Parathyroid adenoma (tissue), 2 donors: ENCODE results near the gene YBX2.
A peak's percentile ranks its signal among the peaks of the same experiment; 100 is the strongest.
"Not testable (repeated sequence)": the region's sequence is repeated elsewhere in the genome, so short reads cannot be mapped to it uniquely, and the experiment has no call there.

Experiments used
- H2AFZ ChIP-seq: fragments of 300-600 bp; sonication (generic); one replicate; pipeline ENCODE4 v1.7.0; 2017; ENCODE audit warnings: antibody characterized with exemption, mild to moderate bottlenecking
- H3K27ac ChIP-seq: fragments of 300-600 bp; sonication (generic); one replicate; pipeline ENCODE4 v1.7.0; 2017
- H3K27me3 ChIP-seq: fragments of 300-600 bp; sonication (generic); one replicate; pipeline ENCODE4 v1.7.0; 2017; ENCODE audit warnings: low read length; ENCODE audit not compliant: control insufficient read depth, insufficient read depth
- H3K36me3 ChIP-seq: fragments of 300-600 bp; sonication (generic); one replicate; pipeline ENCODE4 v1.7.0; 2017; ENCODE audit warnings: low read length; ENCODE audit not compliant: control insufficient read depth, insufficient read depth
- H3K4me1 ChIP-seq: fragments of 300-600 bp; sonication (generic); one replicate; pipeline ENCODE4 v1.7.0; 2017; ENCODE audit warnings: control low read depth
- H3K4me2 ChIP-seq: fragments of 300-600 bp; sonication (generic); one replicate; pipeline ENCODE4 v1.7.0; 2017; ENCODE audit warnings: low read length
- H3K4me3 ChIP-seq: fragments of 300-600 bp; sonication (generic); one replicate; pipeline ENCODE4 v1.7.0; 2017; ENCODE audit warnings: low read depth, low read length
- H3K79me2 ChIP-seq: fragments of 300-600 bp; sonication (generic); one replicate; pipeline ENCODE4 v1.7.0; 2017; ENCODE audit warnings: control low read depth
- H3K9ac ChIP-seq: fragments of 300-600 bp; sonication (generic); one replicate; pipeline ENCODE4 v1.7.0; 2017; ENCODE audit warnings: mild to moderate bottlenecking
- H3K9me3 ChIP-seq: fragments of 300-600 bp; sonication (generic); one replicate; pipeline ENCODE4 v1.7.0; 2017; ENCODE audit warnings: low read length; ENCODE audit not compliant: control insufficient read depth
- TF ChIP-seq, protein P1 (sequence below): fragments of 300-600 bp; sonication (generic); IDR thresholded peaks from one replicate; pipeline ENCODE4 v1.7.0; 2017; ENCODE audit warnings: antibody characterized with exemption, mild to moderate bottlenecking
- donor health status: primary hyperparathyroidism.

YBX2 gene

DNA sequence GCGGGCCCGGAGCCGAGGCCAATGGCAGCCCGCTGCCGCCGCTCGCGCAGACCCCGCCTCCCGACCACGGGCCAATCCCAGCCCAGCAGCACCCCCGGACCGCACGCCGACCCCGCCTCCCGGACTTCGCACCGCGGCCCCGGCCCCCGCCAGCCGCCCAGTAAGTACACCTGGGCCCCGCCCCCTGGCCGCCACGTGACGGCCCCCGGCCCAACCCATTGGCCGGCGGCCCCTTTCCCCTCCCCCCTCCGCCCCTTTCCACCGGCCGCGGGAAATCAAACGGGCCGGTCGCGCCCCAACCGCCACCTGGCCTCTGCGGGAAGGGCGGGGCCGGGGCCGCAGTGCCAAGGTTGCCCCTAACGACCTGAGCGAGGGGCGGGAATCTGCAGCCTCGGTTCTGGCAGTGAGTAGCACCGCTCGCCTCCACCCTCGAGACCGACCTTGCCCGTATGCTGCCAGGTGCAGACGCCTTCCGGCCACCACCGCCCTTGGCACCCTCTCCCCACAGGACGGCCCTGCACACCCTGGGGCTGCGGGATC, at the start of gene YBX2:
YBX2 (minus strand) TSS at position 26 of the 540 bp plus-strand sequence. CDS start 139 bp downstream, outside the sequence.
- Histone ChIP-seq H3K4me1 (peaks cover 13% of the 10 kb centered on the region), H3K9ac (no peak within 1 kb of the TSS), H3K27me3 (no peaks in the 10 kb centered on the region), H3K9me3 (no peaks in the 10 kb centered on the region), H3K4me2 (peak within 1 kb of the TSS; percentile 63), H3K27ac (no peak within 1 kb of the TSS), H3K79me2 (no peaks in the 10 kb centered on the region), H2AFZ (peak within 1 kb of the TSS; percentile 65), H3K36me3 (no peaks in the 10 kb centered on the region), H3K4me3 (peak within 1 kb of the TSS; percentile 30)
- TF ChIP-seq, protein P1, sequence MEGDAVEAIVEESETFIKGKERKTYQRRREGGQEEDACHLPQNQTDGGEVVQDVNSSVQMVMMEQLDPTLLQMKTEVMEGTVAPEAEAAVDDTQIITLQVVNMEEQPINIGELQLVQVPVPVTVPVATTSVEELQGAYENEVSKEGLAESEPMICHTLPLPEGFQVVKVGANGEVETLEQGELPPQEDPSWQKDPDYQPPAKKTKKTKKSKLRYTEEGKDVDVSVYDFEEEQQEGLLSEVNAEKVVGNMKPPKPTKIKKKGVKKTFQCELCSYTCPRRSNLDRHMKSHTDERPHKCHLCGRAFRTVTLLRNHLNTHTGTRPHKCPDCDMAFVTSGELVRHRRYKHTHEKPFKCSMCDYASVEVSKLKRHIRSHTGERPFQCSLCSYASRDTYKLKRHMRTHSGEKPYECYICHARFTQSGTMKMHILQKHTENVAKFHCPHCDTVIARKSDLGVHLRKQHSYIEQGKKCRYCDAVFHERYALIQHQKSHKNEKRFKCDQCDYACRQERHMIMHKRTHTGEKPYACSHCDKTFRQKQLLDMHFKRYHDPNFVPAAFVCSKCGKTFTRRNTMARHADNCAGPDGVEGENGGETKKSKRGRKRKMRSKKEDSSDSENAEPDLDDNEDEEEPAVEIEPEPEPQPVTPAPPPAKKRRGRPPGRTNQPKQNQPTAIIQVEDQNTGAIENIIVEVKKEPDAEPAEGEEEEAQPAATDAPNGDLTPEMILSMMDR = no peak

GRCh38 chr17:7343250-7343649, 48.8 kb upstream of the YBX2 start:
- H3K9ac ChIP-seq = no peak overlapping the region
- no peaks in the 10 kb centered on the region for H3K9me3 ChIP-seq
- H2AFZ ChIP-seq = no peak overlapping the region
- H3K27ac ChIP-seq = no peak overlapping the region
- H3K4me2 ChIP-seq = no peak overlapping the region
- no peaks in the 10 kb centered on the region for H3K27me3 ChIP-seq
- no peak overlapping the region for H3K4me3 ChIP-seq
- H3K36me3 ChIP-seq = no peaks in the 10 kb centered on the region
- TF ChIP-seq, protein P1 = no peak
- H3K79me2 ChIP-seq = no peaks in the 10 kb centered on the region
- H3K4me1 ChIP-seq = peaks cover 8% of the 10 kb centered on the region

DNA sequence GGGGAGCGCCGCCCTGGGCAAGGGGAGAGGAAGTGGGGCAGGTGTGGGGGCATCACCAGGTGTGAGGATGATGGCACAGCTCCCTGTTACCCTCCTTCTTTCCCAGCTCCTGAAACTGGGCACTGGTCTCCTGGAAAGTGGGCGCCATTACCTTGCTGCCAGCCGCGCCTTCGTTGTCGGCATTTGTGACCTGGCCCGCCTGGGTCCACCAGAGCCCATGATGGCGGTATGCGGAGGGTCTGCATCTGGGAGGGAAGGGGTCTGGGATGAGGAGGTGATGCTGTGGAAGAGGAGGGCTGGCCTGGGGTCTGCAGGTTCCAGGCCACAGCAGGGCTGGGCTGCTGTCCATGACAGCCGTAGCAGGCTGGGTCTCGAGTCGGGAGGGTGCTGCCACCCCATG, 47.4 kb upstream of the YBX2 start:
- Histone ChIP-seq H3K27ac (no peak overlapping the region), H3K9ac (no peak overlapping the region), H3K9me3 (no peaks in the 10 kb centered on the region), H3K4me3 (no peak overlapping the region), H3K79me2 (no peaks in the 10 kb centered on the region), H3K4me2 (no peak overlapping the region), H3K27me3 (no peaks in the 10 kb centered on the region), H3K4me1 (no peaks in the 10 kb centered on the region), H2AFZ (no peak overlapping the region), H3K36me3 (no peaks in the 10 kb centered on the region)
- TF ChIP-seq, protein P1 = no peak

DNA sequence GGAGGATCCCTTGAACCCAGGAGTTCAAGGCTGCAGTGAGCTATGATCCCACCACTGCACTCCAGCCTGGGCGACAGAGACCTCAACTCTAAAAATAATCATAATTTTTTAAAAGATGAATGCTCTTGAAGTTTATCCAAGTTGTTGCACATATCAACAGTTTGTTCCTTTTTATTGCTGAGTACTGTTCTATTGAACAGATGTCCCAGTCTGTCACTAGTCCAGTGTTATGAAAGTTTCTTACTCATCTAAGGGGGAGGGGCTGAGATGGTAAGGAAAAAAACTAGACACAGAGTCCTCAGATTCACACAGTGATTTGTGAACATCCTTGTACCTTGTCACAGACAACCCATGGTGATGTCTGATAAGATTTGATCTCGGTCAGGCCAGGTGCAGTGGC, 45.7 kb upstream of the YBX2 start:
- no peak overlapping the region for H3K27ac ChIP-seq
- H3K79me2 ChIP-seq = no peaks in the 10 kb centered on the region
- no peaks in the 10 kb centered on the region for H3K36me3 ChIP-seq
- TF ChIP-seq, protein P1 = no peak
- H2AFZ ChIP-seq = no peak overlapping the region
- no peak overlapping the region for H3K9ac ChIP-seq
- no peak overlapping the region for H3K4me2 ChIP-seq
- H3K9me3 ChIP-seq = no peaks in the 10 kb centered on the region
- H3K4me3 ChIP-seq = no peak overlapping the region
- H3K4me1 ChIP-seq = no peaks in the 10 kb centered on the region
- H3K27me3 ChIP-seq = no peaks in the 10 kb centered on the region

GRCh38 chr17:7337600-7337999, 43.2 kb upstream of the YBX2 start:
- not testable (repeated sequence) for H3K4me3 ChIP-seq, H3K79me2 ChIP-seq, H2AFZ ChIP-seq, H3K4me1 ChIP-seq, H3K4me2 ChIP-seq, H3K36me3 ChIP-seq, H3K27ac ChIP-seq, H3K9ac ChIP-seq, H3K9me3 ChIP-seq, H3K27me3 ChIP-seq
